Ishikawa (cell line): ENCODE measurements around the gene ETV6.

ENCODE experiments used
- CEBPB ChIP-seq: IDR thresholded peaks from 2 replicates; pipeline ENCODE4 v1.6.1; 2012
- CREB1 ChIP-seq: IDR thresholded peaks from 2 replicates; pipeline ENCODE4 v1.6.1; 2012; ENCODE audit warnings: low read depth
- EGR1 ChIP-seq: IDR thresholded peaks from 2 replicates; pipeline ENCODE4 v1.6.1; 2012
- EP300 ChIP-seq: IDR thresholded peaks from 2 replicates; pipeline ENCODE4 v1.6.1; 2012; ENCODE audit warnings: borderline replicate concordance
- FOXM1 ChIP-seq: IDR thresholded peaks from 2 replicates; pipeline ENCODE4 v1.6.1; 2012; ENCODE audit warnings: low read depth, borderline replicate concordance
- MAX ChIP-seq: IDR thresholded peaks from 2 replicates; pipeline ENCODE4 v1.6.1; 2012
- NFIC ChIP-seq: IDR thresholded peaks from 2 replicates; pipeline ENCODE4 v1.6.1; 2012
- RAD21 ChIP-seq: IDR thresholded peaks from 2 replicates; pipeline ENCODE4 v1.6.1; 2012; ENCODE audit warnings: low read depth
- REST ChIP-seq: IDR thresholded peaks from 2 replicates; pipeline ENCODE4 v1.6.1; 2012; ENCODE audit warnings: low read depth, mild to moderate bottlenecking
- TAF1 ChIP-seq: IDR thresholded peaks from 2 replicates; pipeline ENCODE4 v1.6.1; 2012; ENCODE audit warnings: low read depth, mild to moderate bottlenecking
- TCF12 ChIP-seq: IDR thresholded peaks from 2 replicates; pipeline ENCODE4 v1.6.1; 2012; ENCODE audit warnings: low read depth
- TEAD4 ChIP-seq: IDR thresholded peaks from 2 replicates; pipeline ENCODE4 v1.6.1; 2012
- USF1 ChIP-seq: IDR thresholded peaks from 2 replicates; pipeline ENCODE4 v1.6.1; 2012
- YY1 ChIP-seq: IDR thresholded peaks from 2 replicates; pipeline ENCODE4 v1.6.1; 2012; ENCODE audit warnings: low read depth
- ZBTB7A ChIP-seq: IDR thresholded peaks from 2 replicates; pipeline ENCODE4 v1.6.1; 2012; ENCODE audit warnings: low read depth

Gene ETV6

DNA sequence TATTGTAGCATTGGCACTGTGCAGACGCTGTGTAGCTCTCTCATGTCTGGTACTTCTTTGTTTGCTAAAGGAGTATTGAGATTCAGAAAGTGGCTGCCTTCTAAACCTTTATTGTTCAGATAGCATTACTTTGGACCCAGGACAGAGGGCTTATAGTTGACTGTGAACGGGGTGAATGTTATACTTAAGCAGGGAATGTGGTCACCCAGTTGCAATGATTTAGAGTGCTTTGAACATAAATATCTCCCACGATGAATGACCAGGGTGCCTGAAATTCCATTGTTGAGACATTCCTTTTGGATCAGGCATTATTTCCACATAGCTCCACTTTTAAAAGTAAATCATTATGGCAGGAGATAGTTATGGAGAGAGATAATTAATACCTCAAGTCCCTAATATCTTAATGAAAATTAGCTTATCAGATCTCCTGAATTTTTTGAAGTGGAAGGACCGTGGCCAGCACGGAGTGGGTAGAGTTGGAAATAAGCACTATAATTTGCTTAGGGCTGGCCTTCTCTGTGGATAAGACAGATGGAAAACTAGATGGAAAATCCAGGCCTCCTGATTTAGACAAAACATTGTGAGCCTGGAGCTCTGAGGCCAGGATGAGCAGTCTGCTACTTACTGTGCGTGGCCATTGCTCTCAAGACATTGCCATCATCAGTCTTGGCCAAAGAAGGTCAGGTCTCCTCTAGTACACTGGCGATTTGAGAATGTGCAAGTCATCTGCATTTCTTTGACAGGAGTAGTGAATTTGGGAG, 114.5 kb downstream of the ETV6 start:
- TF ChIP-seq YY1 (no peak), TEAD4 (peak; percentile 38; the same call in 1 of the 2 replicates)

DNA sequence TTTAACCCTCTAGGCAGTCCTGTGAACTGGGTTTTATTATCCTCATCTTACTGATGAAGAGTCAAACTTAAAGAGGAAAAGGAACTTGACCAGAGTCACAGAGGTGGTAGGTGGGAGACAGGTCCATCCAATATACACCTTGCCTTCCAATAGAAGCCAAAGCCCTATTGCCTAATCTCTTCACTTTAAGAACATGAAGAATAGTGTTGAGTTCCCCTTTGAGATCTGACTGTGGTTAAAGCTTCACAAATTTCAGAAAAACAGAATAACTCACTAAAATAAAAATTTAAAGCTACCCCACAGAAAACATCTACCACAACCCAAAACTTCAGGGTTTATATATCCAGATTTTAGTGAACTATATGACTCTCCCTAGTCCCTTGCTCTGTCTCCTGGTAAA, 115.4 kb downstream of the ETV6 start:
- TF ChIP-seq EP300 (no peak), TAF1 (no peak), TEAD4 (no peak), RAD21 (no peak), TCF12 (no peak), YY1 (no peak), NFIC (no peak), CEBPB (no peak), FOXM1 (no peak), MAX (no peak), ZBTB7A (no peak), CREB1 (no peak), EGR1 (no peak), USF1 (no peak), REST (no peak)

DNA sequence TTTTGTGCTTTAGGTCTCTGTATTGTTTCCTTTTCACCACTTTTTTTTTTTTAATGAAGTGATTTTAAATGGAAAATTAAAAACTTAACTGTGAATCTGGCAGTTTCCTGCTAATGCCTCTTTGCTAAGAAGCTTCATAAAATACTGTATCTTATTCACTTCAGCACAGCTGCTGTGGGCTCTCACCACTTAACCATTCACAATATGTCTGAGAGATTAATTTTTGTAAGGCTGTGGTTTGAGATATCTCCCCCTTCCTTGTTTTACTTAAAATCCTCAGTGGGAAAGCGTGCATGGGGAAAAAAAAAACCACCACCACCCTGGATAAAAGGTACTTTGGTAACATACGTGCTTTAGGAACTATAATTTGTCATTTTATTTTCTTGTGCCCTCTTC, 115.9 kb downstream of the ETV6 start:
- no peak for TF ChIP-seq RAD21
- no peak for TF ChIP-seq MAX
- TF ChIP-seq NFIC, result no peak
- no peak for TF ChIP-seq TEAD4
- TF ChIP-seq ZBTB7A, result no peak
- TF ChIP-seq CEBPB, result no peak
- TF ChIP-seq FOXM1, result no peak
- TF ChIP-seq TCF12, result no peak

- no peak for TF ChIP-seq EGR1
- no peak for TF ChIP-seq FOXM1
- TF ChIP-seq TCF12, result no peak
- no peak for TF ChIP-seq YY1
- no peak for TF ChIP-seq REST
- no peak for TF ChIP-seq TEAD4
- TF ChIP-seq ZBTB7A, result no peak
- no peak for TF ChIP-seq MAX
- TF ChIP-seq CREB1, result no peak
- no peak for TF ChIP-seq RAD21
These were observed 116.6 kb downstream of the ETV6 start for GRCh38 chr12:11765817-11766794.

DNA sequence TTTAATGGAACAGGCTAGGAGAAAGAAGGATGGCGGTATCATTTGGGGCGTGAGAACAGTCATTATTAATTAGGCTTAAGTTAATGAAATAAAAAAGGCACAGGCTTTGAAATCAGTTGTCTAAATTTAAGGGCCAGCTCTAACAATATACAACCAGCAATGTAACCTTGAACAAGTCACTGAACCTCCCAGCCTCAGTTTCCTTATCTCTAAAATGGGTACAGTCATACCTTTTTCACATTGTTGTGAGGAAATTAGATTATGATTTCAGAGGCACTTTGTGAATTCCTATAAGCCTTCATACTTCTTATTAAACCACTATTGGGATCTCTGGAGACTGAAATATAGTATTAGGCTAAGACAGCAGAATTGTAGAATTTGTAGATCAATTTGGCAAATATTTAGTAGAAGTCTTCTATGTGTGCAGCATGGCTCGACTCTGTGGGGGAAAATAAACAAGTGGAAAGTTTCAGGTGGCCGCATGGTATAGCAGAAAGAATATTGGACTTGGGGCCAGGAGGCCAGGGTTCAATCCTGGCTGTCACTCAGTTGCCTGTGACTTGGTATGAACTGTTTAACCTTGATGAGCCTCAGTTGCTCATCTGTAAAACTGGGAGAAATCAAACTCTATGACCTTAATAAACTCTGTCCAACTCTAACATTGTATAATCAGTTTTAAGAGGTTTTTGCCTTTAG, 117.7 kb downstream of the ETV6 start:
- TF ChIP-seq NFIC (no peak), REST (no peak), FOXM1 (no peak), CREB1 (no peak), TEAD4 (no peak), EP300 (no peak), TAF1 (no peak), RAD21 (no peak), ZBTB7A (no peak), MAX (no peak)
